GM19099 (cell line): Measurements from ENCODE around the gene NFYC.

ENCODE experiments used
- POLR2A ChIP-seq: IDR thresholded peaks from 3 replicates; pipeline ENCODE4 v1.6.1; 2011; ENCODE audit warnings: low read depth; ENCODE audit not compliant: insufficient read length; ENCODE audit errors: extremely low read depth

Gene NFYC

GRCh38 chr1:40691538-40692428 lies at the start of gene NFYC:
NFYC (plus strand) TSS chr1:40691704; CDS start chr1:40738844, 47,140 bp downstream.
- TF ChIP-seq POLR2A: peak; percentile 92

GRCh38 chr1:40645118-40645680 lies 46.3 kb upstream of the NFYC start:
- no peak for TF ChIP-seq POLR2A

- TF ChIP-seq POLR2A: no peak
Measured at GRCh38 chr1:40646315-40646714, 45.2 kb upstream of the NFYC start.

GRCh38 chr1:40648200-40648599 lies 43.3 kb upstream of the NFYC start:
- TF ChIP-seq POLR2A: no peak

- no peak for TF ChIP-seq POLR2A
Measured at GRCh38 chr1:40648928-40649591, 42.4 kb upstream of the NFYC start.

- no peak for TF ChIP-seq POLR2A
Measured at GRCh38 chr1:40649592-40649930, 41.9 kb upstream of the NFYC start.

GRCh38 chr1:40650075-40650474 lies 41.4 kb upstream of the NFYC start:
- no peak for TF ChIP-seq POLR2A

- no peak for TF ChIP-seq POLR2A
Measured at GRCh38 chr1:40651138-40651857, 40.2 kb upstream of the NFYC start.

- TF ChIP-seq POLR2A: no peak
Measured at GRCh38 chr1:40652468-40652867, 39.0 kb upstream of the NFYC start.

GRCh38 chr1:40652979-40653378 lies 38.5 kb upstream of the NFYC start:
- TF ChIP-seq POLR2A: no peak

- no peak for TF ChIP-seq POLR2A
Measured at GRCh38 chr1:40653851-40654537, 37.5 kb upstream of the NFYC start.

GRCh38 chr1:40657046-40657445 lies 34.5 kb upstream of the NFYC start:
- no peak for TF ChIP-seq POLR2A

GRCh38 chr1:40658751-40659648 lies 32.5 kb upstream of the NFYC start:
- no peak for TF ChIP-seq POLR2A

GRCh38 chr1:40659649-40659947 lies 31.9 kb upstream of the NFYC start:
- TF ChIP-seq POLR2A: no peak

- TF ChIP-seq POLR2A: no peak
Measured at GRCh38 chr1:40661678-40662077, 29.8 kb upstream of the NFYC start.

- no peak for TF ChIP-seq POLR2A
Measured at GRCh38 chr1:40662151-40662550, 29.4 kb upstream of the NFYC start.
